Measurements from ENCODE around the gene FAM149B1.

GRCh38 chr10:73139251-73139650 is 28.7 kb upstream of the FAM149B1 start:
- TF ChIP-seq, protein P1, sequence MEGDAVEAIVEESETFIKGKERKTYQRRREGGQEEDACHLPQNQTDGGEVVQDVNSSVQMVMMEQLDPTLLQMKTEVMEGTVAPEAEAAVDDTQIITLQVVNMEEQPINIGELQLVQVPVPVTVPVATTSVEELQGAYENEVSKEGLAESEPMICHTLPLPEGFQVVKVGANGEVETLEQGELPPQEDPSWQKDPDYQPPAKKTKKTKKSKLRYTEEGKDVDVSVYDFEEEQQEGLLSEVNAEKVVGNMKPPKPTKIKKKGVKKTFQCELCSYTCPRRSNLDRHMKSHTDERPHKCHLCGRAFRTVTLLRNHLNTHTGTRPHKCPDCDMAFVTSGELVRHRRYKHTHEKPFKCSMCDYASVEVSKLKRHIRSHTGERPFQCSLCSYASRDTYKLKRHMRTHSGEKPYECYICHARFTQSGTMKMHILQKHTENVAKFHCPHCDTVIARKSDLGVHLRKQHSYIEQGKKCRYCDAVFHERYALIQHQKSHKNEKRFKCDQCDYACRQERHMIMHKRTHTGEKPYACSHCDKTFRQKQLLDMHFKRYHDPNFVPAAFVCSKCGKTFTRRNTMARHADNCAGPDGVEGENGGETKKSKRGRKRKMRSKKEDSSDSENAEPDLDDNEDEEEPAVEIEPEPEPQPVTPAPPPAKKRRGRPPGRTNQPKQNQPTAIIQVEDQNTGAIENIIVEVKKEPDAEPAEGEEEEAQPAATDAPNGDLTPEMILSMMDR (IDR thresholded peaks at IDR 0.05; ENCODE audit: borderline replicate concordance, extremely low read depth, low read length, poor library complexity, severe bottlenecking), result no peak
- no peak for TF ChIP-seq EZH2 (IDR thresholded peaks at IDR 0.05; ENCODE audit: borderline replicate concordance, low read depth, low read length, severe bottlenecking)
